Naive thymus-derived CD8-positive, alpha-beta T cell (primary cell): ENCODE results near the gene MAD1L1. TPM values are rescaled to one million over a fixed set of nuclear protein-coding genes. Genes with fewer than 3 reads are reported as not detected.

Experiments
- ATAC-seq, 2 donors: fragments of 150-1000 bp; cut with Tn5 transposase in 1 of 2; sonication (Bioruptor Pico), chemical (Tn5 transposase) in 1 of 2; 1 replicate in 1 of 2; 2 replicates in 1 of 2; pipeline ENCODE4 v1.10.0; 2021; ENCODE audit warnings: mild to moderate bottlenecking in 2 of 2, moderate library complexity in 2 of 2
- POLR2A ChIA-PET: fragments of 350-600 bp; sonication (Branson Sonifier 250); formaldehyde crosslinking; loops from one replicate; lab custom pipeline; 2021; ENCODE audit warnings: antibody characterized with exemption; lab: Charles Lee
- DNase-seq, 10 donors: peaks; one replicate each; pipeline versions ENCODE4 v3.0.0 to v3.0.0-alpha.2; 2020 to 2022
- H3K27ac Mint-ChIP-seq, 10 donors: one replicate each; pipeline ENCODE4 v1.8.0; 2020 to 2022; ENCODE audit warnings: mild to moderate bottlenecking in 10 of 10, mixed read lengths in 10 of 10, moderate library complexity in 4 of 10, inconsistent platforms in 1 of 10
- H3K27me3 Mint-ChIP-seq, 5 donors: one replicate each; pipeline ENCODE4 v1.8.0; 2021 to 2022; ENCODE audit warnings: mixed read lengths in 5 of 5
- H3K36me3 Mint-ChIP-seq, 3 donors: one replicate each; pipeline ENCODE4 v1.8.0; 2020 to 2022; ENCODE audit warnings: mixed read lengths in 3 of 3, mild to moderate bottlenecking in 2 of 3, inconsistent platforms in 1 of 3
- H3K4me1 Mint-ChIP-seq, 4 donors: one replicate each; pipeline ENCODE4 v1.8.0; 2021 to 2022; ENCODE audit warnings: mixed read lengths in 4 of 4
- H3K4me3 Mint-ChIP-seq, 10 donors: one replicate each; pipeline ENCODE4 v1.8.0; 2020 to 2022; ENCODE audit warnings: mild to moderate bottlenecking in 10 of 10, mixed read lengths in 10 of 10, moderate library complexity in 6 of 10, inconsistent platforms in 1 of 10
- H3K9me3 Mint-ChIP-seq, 9 donors: one replicate each; pipeline ENCODE4 v1.8.0; 2020 to 2022; ENCODE audit warnings: mixed read lengths in 9 of 9, mild to moderate bottlenecking in 3 of 9, inconsistent platforms in 1 of 9, moderate library complexity in 1 of 9
- polyA plus RNA-seq, 3 donors: library from polyadenylated mRNA; unstranded; fragments of 300-500 nt; fragmentation: Illumina TruSeq; gene quantifications; one replicate each; pipeline ENCODE4 v1.2.3, GENCODE V29; 2021
- total RNA-seq, 8 experiments: library from RNA in 2 of 8; stranded (reverse) in 2 of 8; gene quantifications; one replicate each; pipeline ENCODE4 v1.2.3 and lab custom pipeline; 2021 to 2026

MAD1L1 gene
- total and polyA plus RNA-seq, 5 experiments from 2014 or later: 84.5 to 243 (median 146) TPM

- Mint-ChIP-seq H3K36me3 (peaks cover 0 to 1% (median 0%) of the 10 kb centered on the region in 3 donors), H3K9me3 (no peaks in the 10 kb centered on the region), H3K4me3 (peak overlapping the region in 3 of 10 donors; percentile 12 to 73 (median 29)), H3K27me3 (no peaks in the 10 kb centered on the region), H3K4me1 (peaks cover 28 to 49% (median 47%) of the 10 kb centered on the region in 4 donors), H3K27ac (peak overlapping the region in 8 of 10 donors; percentile 14 to 89 (median 67))
- DNase-seq (no peak), ATAC-seq (no peak)
- POLR2A ChIA-PET: interaction anchor here (1.1 to 1.2 kb wide), 2 partner anchors 13 to 16 kb away, joined by 4 read pairs; no protein-coding TSS in a partner anchor
Observed at GRCh38 chr7:2082139-2082998, 150.4 kb downstream of the MAD1L1 start.

DNA sequence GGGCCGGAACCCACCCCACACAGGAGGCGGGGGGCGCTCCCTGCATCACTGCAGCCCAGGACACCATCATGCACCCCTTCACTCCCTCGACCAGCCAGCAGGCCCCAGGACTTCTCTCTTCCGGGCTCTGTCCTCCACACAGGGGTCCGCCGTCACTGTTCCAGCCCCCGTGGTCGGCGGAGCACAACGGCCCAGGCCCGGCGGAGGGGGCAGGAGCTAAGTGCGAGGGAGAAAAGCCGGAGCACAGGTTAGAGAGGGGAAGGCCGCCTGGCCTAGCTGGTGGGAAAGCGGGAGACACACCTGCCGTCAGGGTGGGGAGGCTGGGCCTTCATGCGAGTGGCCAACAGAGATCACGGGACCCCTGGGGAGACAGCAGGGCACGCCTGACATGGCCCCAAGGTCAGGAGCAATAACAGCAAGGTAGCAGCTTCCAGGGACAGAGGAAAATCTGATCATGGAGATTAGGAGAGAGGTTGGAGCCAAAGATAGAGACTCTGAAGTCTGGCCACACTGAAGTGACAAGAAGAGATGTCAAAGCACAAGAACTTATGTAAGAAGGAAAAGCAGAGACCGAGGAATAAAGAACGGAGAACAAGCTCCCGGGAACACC, 151.1 kb downstream of the MAD1L1 start:
- Mint-ChIP-seq H3K27me3 (no peaks in the 10 kb centered on the region), H3K4me3 (peak overlapping the region in 3 of 10 donors; percentile 2 to 34 (median 12)), H3K36me3 (peaks cover 0 to 2% (median under 1%) of the 10 kb centered on the region in 3 donors), H3K9me3 (no peaks in the 10 kb centered on the region), H3K4me1 (peaks cover 25 to 44% (median 42%) of the 10 kb centered on the region in 4 donors), H3K27ac (peak overlapping the region in 4 of 10 donors; percentile 27 to 77 (median 58))
- ATAC-seq (no peak), DNase-seq (no peak)
- POLR2A ChIA-PET: no interaction called here

DNA sequence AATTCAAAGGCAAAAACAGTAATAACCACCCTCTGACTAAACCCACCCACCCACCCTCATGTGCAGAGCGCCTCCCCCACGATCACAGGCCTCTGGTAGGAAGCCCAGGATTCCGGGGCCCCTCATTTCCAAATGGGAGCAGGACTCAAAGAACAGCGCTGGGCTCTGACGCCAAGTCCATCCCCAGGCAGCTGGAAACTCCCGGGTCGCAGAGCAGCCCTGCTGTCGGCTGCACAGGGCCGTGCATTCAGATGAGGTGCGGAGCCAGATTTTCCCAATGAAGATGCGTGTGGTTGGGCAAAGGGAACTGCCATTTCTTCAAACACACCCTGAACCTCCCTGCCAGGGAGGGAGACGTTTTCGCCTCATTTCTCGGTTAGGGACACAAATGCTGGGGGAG, 152.3 kb downstream of the MAD1L1 start:
- H3K27ac Mint-ChIP-seq: peak overlapping the region in 3 of 10 donors; percentile 62 to 81 (median 74)
- peaks cover 26 to 41% (median 38%) of the 10 kb centered on the region in 4 donors for H3K4me1 Mint-ChIP-seq
- H3K27me3 Mint-ChIP-seq: peaks cover 0 to 1% (median 0%) of the 10 kb centered on the region in 5 donors
- POLR2A ChIA-PET: no interaction called here
- H3K36me3 Mint-ChIP-seq: peaks cover 0 to 5% (median 2%) of the 10 kb centered on the region in 3 donors
- DNase-seq (no peak), ATAC-seq (no peak)
- no peaks in the 10 kb centered on the region for H3K9me3 Mint-ChIP-seq
- no peak overlapping the region for H3K4me3 Mint-ChIP-seq

GRCh38 chr7:2080060-2080387, 152.7 kb downstream of the MAD1L1 start:
- peaks cover 0 to 1% (median 0%) of the 10 kb centered on the region in 5 donors for H3K27me3 Mint-ChIP-seq
- POLR2A ChIA-PET: no interaction called here
- no peaks in the 10 kb centered on the region for H3K9me3 Mint-ChIP-seq
- H3K4me1 Mint-ChIP-seq: peaks cover 23 to 36% (median 35%) of the 10 kb centered on the region in 4 donors
- ATAC-seq: no peak
- DNase-seq: no peak
- no peak overlapping the region for H3K4me3 Mint-ChIP-seq
- peak overlapping the region in 6 of 10 donors; percentile 68 to 92 (median 82) for H3K27ac Mint-ChIP-seq
- H3K36me3 Mint-ChIP-seq: peaks cover 0 to 5% (median 2%) of the 10 kb centered on the region in 3 donors

GRCh38 chr7:2079332-2080059, 153.2 kb downstream of the MAD1L1 start:
- H3K4me3 Mint-ChIP-seq: peak overlapping the region in 7 of 10 donors; percentile 16 to 64 (median 41)
- peak in 2 of 10 donors; percentile 29 to 38 for DNase-seq
- peak; percentile 44 to 53 for ATAC-seq
- POLR2A ChIA-PET: no interaction called here
- no peaks in the 10 kb centered on the region for H3K9me3 Mint-ChIP-seq
- H3K27ac Mint-ChIP-seq: peak overlapping the region in 8 of 10 donors; percentile 40 to 92 (median 80)
- H3K27me3 Mint-ChIP-seq: peaks cover 0 to 1% (median 0%) of the 10 kb centered on the region in 5 donors
- peaks cover 19 to 33% (median 30%) of the 10 kb centered on the region in 4 donors for H3K4me1 Mint-ChIP-seq
- peaks cover 0 to 5% (median 2%) of the 10 kb centered on the region in 3 donors for H3K36me3 Mint-ChIP-seq

DNA sequence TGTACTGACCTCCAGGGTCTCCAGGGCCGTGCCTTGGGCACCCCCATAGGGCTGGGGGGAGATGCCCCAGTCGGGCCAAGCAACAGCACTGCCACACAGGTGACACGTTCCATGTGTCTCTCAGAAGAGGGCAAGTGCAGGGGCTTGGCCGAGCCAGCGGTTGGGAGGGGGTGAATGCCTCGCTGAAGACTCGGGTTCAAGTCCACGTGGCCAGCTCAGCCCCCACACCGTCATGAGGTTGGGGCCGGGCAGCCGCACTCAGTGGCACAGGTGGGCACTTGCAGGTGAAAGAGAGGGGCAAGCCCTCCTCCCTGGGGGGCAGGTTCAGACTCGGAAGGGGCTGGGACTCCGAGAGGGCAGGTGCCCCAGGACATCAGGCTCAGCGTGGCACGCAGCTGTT, 153.8 kb downstream of the MAD1L1 start:
- Mint-ChIP-seq H3K36me3 (peaks cover 0 to 5% (median 2%) of the 10 kb centered on the region in 3 donors), H3K9me3 (no peaks in the 10 kb centered on the region), H3K4me3 (no peak overlapping the region), H3K27ac (no peak overlapping the region), H3K27me3 (peaks cover 0 to 1% (median 0%) of the 10 kb centered on the region in 5 donors), H3K4me1 (peaks cover 14 to 30% (median 24%) of the 10 kb centered on the region in 4 donors)
- POLR2A ChIA-PET: no interaction called here
- ATAC-seq (no peak), DNase-seq (no peak)

GRCh38 chr7:2076649-2077064, 156.1 kb downstream of the MAD1L1 start:
- DNase-seq (no peak), ATAC-seq (no peak)
- POLR2A ChIA-PET: no interaction called here
- Mint-ChIP-seq H3K4me3 (no peak overlapping the region), H3K4me1 (peaks cover 15 to 36% (median 31%) of the 10 kb centered on the region in 4 donors), H3K9me3 (no peaks in the 10 kb centered on the region), H3K27ac (no peak overlapping the region), H3K27me3 (peaks cover 0 to 1% (median 0%) of the 10 kb centered on the region in 5 donors), H3K36me3 (peaks cover 0 to 5% (median 2%) of the 10 kb centered on the region in 3 donors)

- peaks cover 0 to 5% (median 2%) of the 10 kb centered on the region in 3 donors for H3K36me3 Mint-ChIP-seq
- H3K4me3 Mint-ChIP-seq: peak overlapping the region in 1 of 10 donors; percentile 36
- peak overlapping the region in 2 of 10 donors; percentile 15 to 74 for H3K27ac Mint-ChIP-seq
- H3K27me3 Mint-ChIP-seq: peaks cover 0 to 1% (median 0%) of the 10 kb centered on the region in 5 donors
- no peak for ATAC-seq
- no peak for DNase-seq
- no peaks in the 10 kb centered on the region for H3K9me3 Mint-ChIP-seq
- peaks cover 12 to 36% (median 32%) of the 10 kb centered on the region in 4 donors for H3K4me1 Mint-ChIP-seq
- POLR2A ChIA-PET: no interaction called here
Observed at GRCh38 chr7:2075811-2076210, 156.9 kb downstream of the MAD1L1 start.

DNA sequence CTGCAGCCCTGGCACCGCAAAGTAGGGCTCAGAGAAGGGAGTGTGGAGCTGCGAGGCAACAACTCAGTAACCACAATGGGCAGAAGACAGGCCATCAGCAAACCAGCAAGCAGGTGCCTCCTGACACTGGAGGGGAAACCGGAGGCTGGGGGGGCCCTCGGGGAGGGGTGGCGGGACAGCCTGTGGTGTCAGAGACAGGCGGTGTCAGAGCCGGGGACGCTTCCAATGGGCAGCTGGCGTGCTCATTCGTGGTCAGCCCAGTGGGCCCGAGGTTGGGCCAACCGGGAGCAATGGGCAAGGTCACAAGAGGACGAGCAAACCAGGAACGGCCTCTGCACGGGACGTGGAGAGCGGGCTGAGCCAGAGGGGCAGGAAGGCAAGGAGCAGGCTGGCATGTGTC, 158.1 kb downstream of the MAD1L1 start:
- Mint-ChIP-seq H3K36me3 (peaks cover 0 to 5% (median 2%) of the 10 kb centered on the region in 3 donors), H3K4me3 (no peak overlapping the region), H3K9me3 (no peaks in the 10 kb centered on the region), H3K4me1 (peaks cover 11 to 38% (median 29%) of the 10 kb centered on the region in 4 donors), H3K27me3 (peaks cover 0 to 1% (median 0%) of the 10 kb centered on the region in 5 donors), H3K27ac (no peak overlapping the region)
- POLR2A ChIA-PET: no interaction called here
- ATAC-seq (no peak), DNase-seq (no peak)

DNA sequence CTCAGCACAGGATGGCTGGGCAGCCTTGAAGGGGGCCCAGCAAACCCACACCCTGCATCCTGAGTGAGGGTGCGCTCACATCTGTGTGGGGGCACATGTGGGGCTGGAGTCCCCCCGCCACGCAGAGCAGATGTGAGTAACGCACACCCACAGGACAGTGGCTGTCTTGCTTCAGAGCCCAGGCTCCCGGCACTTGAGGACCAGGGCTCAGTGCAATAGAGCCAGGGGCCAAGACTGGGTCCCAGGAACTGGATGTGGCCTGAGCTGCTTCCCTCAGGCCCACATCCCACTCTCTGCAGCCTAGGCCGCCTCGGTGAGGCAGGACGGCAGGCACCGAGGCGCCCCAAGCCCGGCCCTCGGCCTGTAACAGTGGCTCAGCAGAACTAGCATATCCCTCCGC, 159.9 kb downstream of the MAD1L1 start:
- ATAC-seq (no peak), DNase-seq (no peak)
- Mint-ChIP-seq H3K9me3 (no peaks in the 10 kb centered on the region), H3K4me3 (no peak overlapping the region), H3K27me3 (peaks cover 0 to 1% (median 0%) of the 10 kb centered on the region in 5 donors), H3K4me1 (peaks cover 7 to 34% (median 24%) of the 10 kb centered on the region in 4 donors), H3K27ac (peak overlapping the region in 1 of 10 donors; percentile 84), H3K36me3 (peaks cover 0 to 5% (median 2%) of the 10 kb centered on the region in 3 donors)
- POLR2A ChIA-PET: no interaction called here

- ATAC-seq (peak; percentile 84 to 93), DNase-seq (peak in 2 of 10 donors; percentile 18 to 37)
- H3K27me3 Mint-ChIP-seq: peaks cover 0 to 1% (median 0%) of the 10 kb centered on the region in 5 donors
- peaks cover 7 to 34% (median 27%) of the 10 kb centered on the region in 4 donors for H3K4me1 Mint-ChIP-seq
- H3K27ac Mint-ChIP-seq: peak overlapping the region in 8 of 10 donors; percentile 62 to 89 (median 84)
- H3K4me3 Mint-ChIP-seq: peak overlapping the region in 7 of 10 donors; percentile 24 to 69 (median 54)
- no peaks in the 10 kb centered on the region for H3K9me3 Mint-ChIP-seq
- POLR2A ChIA-PET: no interaction called here
- H3K36me3 Mint-ChIP-seq: peaks cover 0 to 5% (median 0%) of the 10 kb centered on the region in 3 donors
Observed at GRCh38 chr7:2072042-2072441, 160.7 kb downstream of the MAD1L1 start.
